NCI-H2171 treated with DMSO at 0.1 percent for 48 hours (cell line): ENCODE measurements around the gene MAU2.
A peak's percentile ranks its signal among the peaks of the same experiment; 100 is the strongest.
"Not testable (repeated sequence)": the region's sequence is repeated elsewhere in the genome, so short reads cannot be mapped to it uniquely, and the experiment has no call there.

ENCODE experiments used
- DNase-seq: peaks from one replicate; lab custom pipeline; 2025; lab: John Stamatoyannopoulos, UW

The MAU2 gene

GRCh38 chr19:19345970-19346369 lies 25.3 kb downstream of the MAU2 start:
- DNase-seq = no peak

GRCh38 chr19:19347401-19348110 lies 26.9 kb downstream of the MAU2 start:
- DNase-seq = no peak

GRCh38 chr19:19348266-19348665 lies 27.6 kb downstream of the MAU2 start:
- DNase-seq = no peak

- no peak for DNase-seq
Observed at GRCh38 chr19:19349365-19349764, 28.7 kb downstream of the MAU2 start.

- not testable (repeated sequence) for DNase-seq
Observed at GRCh38 chr19:19350756-19351155, 30.1 kb downstream of the MAU2 start.

- no peak for DNase-seq
Observed at GRCh38 chr19:19352823-19353222, 32.2 kb downstream of the MAU2 start.

GRCh38 chr19:19354007-19354406 lies 33.4 kb downstream of the MAU2 start:
- no peak for DNase-seq

- no peak for DNase-seq
Observed at GRCh38 chr19:19354932-19355331, 34.3 kb downstream of the MAU2 start.

- DNase-seq = no peak
Observed at GRCh38 chr19:19355606-19356139, 35.0 kb downstream of the MAU2 start.

GRCh38 chr19:19356500-19356899 lies 35.9 kb downstream of the MAU2 start:
- DNase-seq = no peak

GRCh38 chr19:19356901-19357566 lies 36.4 kb downstream of the MAU2 start:
- DNase-seq = no peak

- DNase-seq = peak; percentile 88
Observed at GRCh38 chr19:19361075-19361594, 40.5 kb downstream of the MAU2 start.

- no peak for DNase-seq
Observed at GRCh38 chr19:19362075-19362474, 41.4 kb downstream of the MAU2 start.

- DNase-seq = peak; percentile 17
Observed at GRCh38 chr19:19366434-19367396, 46.1 kb downstream of the MAU2 start.

GRCh38 chr19:19368087-19368486 lies 47.5 kb downstream of the MAU2 start:
- DNase-seq = no peak

- no peak for DNase-seq
Observed at GRCh38 chr19:19371059-19371458, 50.4 kb downstream of the MAU2 start.

- no peak for DNase-seq
Observed at GRCh38 chr19:19372656-19373416, 52.2 kb downstream of the MAU2 start.

GRCh38 chr19:19379527-19379926 lies 58.9 kb downstream of the MAU2 start:
- no peak for DNase-seq

- not testable (repeated sequence) for DNase-seq
Observed at GRCh38 chr19:19380316-19380715, 59.7 kb downstream of the MAU2 start.

- DNase-seq = peak; percentile 33
Observed at GRCh38 chr19:19381007-19381926, 60.6 kb downstream of the MAU2 start.
